ENCODE data around the gene ITPRID1.
"Not testable (repeated sequence)": the region's sequence is repeated elsewhere in the genome, so short reads cannot be mapped to it uniquely, and the experiment has no call there.

ITPRID1 gene

GRCh38 chr7:31526864-31527263 is 13.0 kb downstream of the ITPRID1 start:
- TF ChIP-seq, protein P1, sequence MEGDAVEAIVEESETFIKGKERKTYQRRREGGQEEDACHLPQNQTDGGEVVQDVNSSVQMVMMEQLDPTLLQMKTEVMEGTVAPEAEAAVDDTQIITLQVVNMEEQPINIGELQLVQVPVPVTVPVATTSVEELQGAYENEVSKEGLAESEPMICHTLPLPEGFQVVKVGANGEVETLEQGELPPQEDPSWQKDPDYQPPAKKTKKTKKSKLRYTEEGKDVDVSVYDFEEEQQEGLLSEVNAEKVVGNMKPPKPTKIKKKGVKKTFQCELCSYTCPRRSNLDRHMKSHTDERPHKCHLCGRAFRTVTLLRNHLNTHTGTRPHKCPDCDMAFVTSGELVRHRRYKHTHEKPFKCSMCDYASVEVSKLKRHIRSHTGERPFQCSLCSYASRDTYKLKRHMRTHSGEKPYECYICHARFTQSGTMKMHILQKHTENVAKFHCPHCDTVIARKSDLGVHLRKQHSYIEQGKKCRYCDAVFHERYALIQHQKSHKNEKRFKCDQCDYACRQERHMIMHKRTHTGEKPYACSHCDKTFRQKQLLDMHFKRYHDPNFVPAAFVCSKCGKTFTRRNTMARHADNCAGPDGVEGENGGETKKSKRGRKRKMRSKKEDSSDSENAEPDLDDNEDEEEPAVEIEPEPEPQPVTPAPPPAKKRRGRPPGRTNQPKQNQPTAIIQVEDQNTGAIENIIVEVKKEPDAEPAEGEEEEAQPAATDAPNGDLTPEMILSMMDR (IDR thresholded peaks at IDR 0.05; ENCODE audit: low read depth, low read length, missing control alignments) = no peak
- no peak for DNase-seq (ENCODE audit: extremely low read depth, low read depth)
- H3K4me3 ChIP-seq (replicated peaks; ENCODE audit: low read depth, low read length) = no peak overlapping the region

GRCh38 chr7:31529103-31529502 is 15.2 kb downstream of the ITPRID1 start:
- TF ChIP-seq, protein P1 (IDR thresholded peaks at IDR 0.05; ENCODE audit: low read depth, low read length, missing control alignments) = no peak
- no peak for DNase-seq (ENCODE audit: extremely low read depth, low read depth)
- no peak overlapping the region for H3K4me3 ChIP-seq (replicated peaks; ENCODE audit: low read depth, low read length)

DNA sequence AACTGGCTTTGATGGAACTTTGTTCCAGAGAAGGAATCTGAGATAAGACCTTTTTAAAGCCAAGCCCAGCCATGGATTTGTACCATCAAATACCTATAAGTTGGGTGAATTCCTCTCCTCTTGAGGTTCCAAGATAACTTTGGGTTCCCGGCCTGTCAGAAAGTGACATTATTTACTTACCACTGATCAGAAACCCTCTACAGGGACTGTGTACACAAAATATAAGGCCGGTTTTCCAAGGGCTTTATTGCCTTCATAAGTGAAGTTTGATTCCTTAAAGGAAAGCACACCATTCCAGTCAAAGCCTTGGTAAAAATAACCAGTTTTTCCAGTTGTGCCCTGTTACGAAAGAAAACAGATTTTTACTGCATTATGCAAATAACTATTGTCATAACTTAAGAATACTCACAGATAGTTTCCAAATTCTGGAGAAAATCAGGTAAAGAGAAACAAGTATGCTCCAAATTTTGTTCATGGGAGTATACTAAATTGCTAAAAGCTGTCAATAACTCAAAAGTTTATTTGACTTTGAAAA is 26.8 kb downstream of the ITPRID1 start:
- not testable (repeated sequence) for H3K4me3 ChIP-seq (replicated peaks; ENCODE audit: low read depth, low read length); DNase-seq (ENCODE audit: extremely low read depth, low read depth)

GRCh38 chr7:31545549-31545948 is 31.7 kb downstream of the ITPRID1 start:
- H3K4me3 ChIP-seq (replicated peaks; ENCODE audit: low read depth, low read length) = no peak overlapping the region
- DNase-seq (ENCODE audit: extremely low read depth, low read depth) = no peak
- TF ChIP-seq, protein P1 (IDR thresholded peaks at IDR 0.05; ENCODE audit: low read depth, low read length, missing control alignments) = no peak

DNA sequence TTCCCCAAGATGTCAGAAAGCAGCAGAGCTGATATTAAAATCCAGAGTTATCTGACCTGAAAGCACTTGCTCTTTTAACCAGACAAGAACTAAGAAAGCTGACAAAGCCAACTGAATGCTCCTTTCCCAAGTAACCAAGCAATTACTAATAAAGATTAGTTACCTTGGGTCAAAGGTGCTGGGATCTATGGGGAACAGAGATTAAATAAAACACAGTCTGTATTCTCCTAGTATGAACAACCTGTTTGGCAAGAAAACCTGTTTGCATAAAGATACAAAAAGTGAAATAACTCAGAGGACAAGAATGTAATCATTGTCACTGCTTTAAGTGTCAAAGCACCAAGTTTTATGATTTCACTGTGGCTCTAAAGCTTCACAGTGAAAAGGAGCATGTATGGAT is 35.7 kb downstream of the ITPRID1 start:
- TF ChIP-seq, protein P1 (IDR thresholded peaks at IDR 0.05; ENCODE audit: low read depth, low read length, missing control alignments) = no peak
- no peak overlapping the region for H3K4me3 ChIP-seq (replicated peaks; ENCODE audit: low read depth, low read length)
- no peak for DNase-seq (ENCODE audit: extremely low read depth, low read depth)

- no peak for DNase-seq (ENCODE audit: extremely low read depth, low read depth)
- no peak overlapping the region for H3K4me3 ChIP-seq (replicated peaks; ENCODE audit: low read depth, low read length)
- TF ChIP-seq, protein P1 (IDR thresholded peaks at IDR 0.05; ENCODE audit: low read depth, low read length, missing control alignments) = no peak
Observed at GRCh38 chr7:31550432-31550831, 36.5 kb downstream of the ITPRID1 start.

- TF ChIP-seq, protein P1 (IDR thresholded peaks at IDR 0.05; ENCODE audit: low read depth, low read length, missing control alignments) = no peak
- H3K4me3 ChIP-seq (replicated peaks; ENCODE audit: low read depth, low read length) = no peak overlapping the region
- no peak for DNase-seq (ENCODE audit: extremely low read depth, low read depth)
Observed at GRCh38 chr7:31553661-31554081, 39.8 kb downstream of the ITPRID1 start.

Measured in HFF-Myc (cell line).